Measurements from ENCODE around the gene ARL13A.

DNA sequence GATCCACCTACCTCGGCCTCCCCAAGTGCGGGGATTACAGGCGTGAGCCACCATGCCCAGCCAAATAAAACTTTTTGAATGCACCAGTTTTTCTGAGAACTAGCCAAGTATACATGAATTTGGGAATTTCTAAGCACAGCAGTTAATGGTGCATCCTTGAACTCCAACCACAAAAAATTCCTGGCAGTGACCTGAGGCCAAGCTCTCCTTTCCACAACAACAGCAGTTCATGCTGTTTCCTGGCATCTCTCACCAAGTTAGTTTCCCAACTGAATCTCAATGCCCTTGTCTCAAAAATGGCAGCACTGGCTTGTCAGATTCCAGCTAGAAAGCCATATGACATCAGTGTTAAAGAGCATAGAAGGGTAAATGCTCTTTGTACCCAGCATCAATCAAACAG lies 24.9 kb upstream of the ARL13A start:
- TF ChIP-seq, protein P1, sequence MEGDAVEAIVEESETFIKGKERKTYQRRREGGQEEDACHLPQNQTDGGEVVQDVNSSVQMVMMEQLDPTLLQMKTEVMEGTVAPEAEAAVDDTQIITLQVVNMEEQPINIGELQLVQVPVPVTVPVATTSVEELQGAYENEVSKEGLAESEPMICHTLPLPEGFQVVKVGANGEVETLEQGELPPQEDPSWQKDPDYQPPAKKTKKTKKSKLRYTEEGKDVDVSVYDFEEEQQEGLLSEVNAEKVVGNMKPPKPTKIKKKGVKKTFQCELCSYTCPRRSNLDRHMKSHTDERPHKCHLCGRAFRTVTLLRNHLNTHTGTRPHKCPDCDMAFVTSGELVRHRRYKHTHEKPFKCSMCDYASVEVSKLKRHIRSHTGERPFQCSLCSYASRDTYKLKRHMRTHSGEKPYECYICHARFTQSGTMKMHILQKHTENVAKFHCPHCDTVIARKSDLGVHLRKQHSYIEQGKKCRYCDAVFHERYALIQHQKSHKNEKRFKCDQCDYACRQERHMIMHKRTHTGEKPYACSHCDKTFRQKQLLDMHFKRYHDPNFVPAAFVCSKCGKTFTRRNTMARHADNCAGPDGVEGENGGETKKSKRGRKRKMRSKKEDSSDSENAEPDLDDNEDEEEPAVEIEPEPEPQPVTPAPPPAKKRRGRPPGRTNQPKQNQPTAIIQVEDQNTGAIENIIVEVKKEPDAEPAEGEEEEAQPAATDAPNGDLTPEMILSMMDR (IDR thresholded peaks at IDR 0.05; ENCODE audit: insufficient read depth, low read length) = no peak
- TF ChIP-seq POLR2AphosphoS5 (IDR thresholded peaks at IDR 0.05; ENCODE audit: low read depth) (no peak), GABPA (IDR thresholded peaks at IDR 0.05; ENCODE audit: low read depth) (no peak), SPI1 (IDR thresholded peaks at IDR 0.05; ENCODE audit: borderline replicate concordance, low read depth) (no peak)
